HepG2 (cell line): ENCODE data around the gene MTF1.

Experiments
- ARNT2 ChIP-seq: sonication (generic); formaldehyde crosslinking; IDR thresholded peaks from 2 replicates; pipeline ENCODE4 v1.8.0; 2022; ENCODE audit warnings: mild to moderate bottlenecking, low read depth, missing genetic modification reagents, moderate library complexity
- CEBPG ChIP-seq: IDR thresholded peaks from 2 replicates; pipeline ENCODE4 v1.6.1; 2016
- MTF2 ChIP-seq: sonication (generic); formaldehyde crosslinking; IDR thresholded peaks from 2 replicates; pipeline ENCODE4 v1.5.0; 2020; ENCODE audit warnings: missing genetic modification reagents, borderline replicate concordance
- POLR2AphosphoS5 ChIP-seq: IDR thresholded peaks from 2 replicates; pipeline ENCODE4 v1.6.1; 2012; ENCODE audit warnings: low read depth, low read length
- REPIN1 ChIP-seq: sonication (generic); formaldehyde crosslinking; IDR thresholded peaks from 2 replicates; pipeline ENCODE4 v1.8.0; 2022; ENCODE audit warnings: missing genetic modification reagents, low read depth, mild to moderate bottlenecking, borderline replicate concordance
- SP1 ChIP-seq, 2 experiments: fragments of 450-650 bp in 1 of 2; sonication (generic) in 1 of 2; formaldehyde crosslinking in 1 of 2; IDR thresholded peaks; 2 replicates each; pipeline versions ENCODE4 v1.4.0 to v1.6.1; 2016 to 2020; ENCODE audit warnings: missing genetic modification reagents in 1 of 2
- STAG1 ChIP-seq: sonication (generic); formaldehyde crosslinking; IDR thresholded peaks from 2 replicates; pipeline ENCODE4 v1.4.0; 2020; ENCODE audit warnings: missing genetic modification reagents
- ZNF136 ChIP-seq: sonication (generic); formaldehyde crosslinking; IDR thresholded peaks from 2 replicates; pipeline ENCODE4 v1.8.1; 2022; ENCODE audit warnings: low read depth, mild to moderate bottlenecking, moderate library complexity, missing genetic modification reagents
- ZNF770 ChIP-seq: sonication (generic); formaldehyde crosslinking; IDR thresholded peaks from 2 replicates; pipeline ENCODE4 v1.5.0; 2020; ENCODE audit warnings: mild to moderate bottlenecking, missing genetic modification reagents
- TF ChIP-seq, protein P1 (sequence below): sonication (generic); formaldehyde crosslinking; IDR thresholded peaks from 2 replicates; pipeline ENCODE4 v1.8.0; 2022; ENCODE audit warnings: mild to moderate bottlenecking, missing genetic modification reagents, borderline replicate concordance
- TF ChIP-seq, protein P2 (sequence below): sonication (generic); formaldehyde crosslinking; IDR thresholded peaks from 2 replicates; pipeline ENCODE4 v1.8.1; 2023; ENCODE audit warnings: missing genetic modification reagents, inconsistent platforms, borderline replicate concordance
- TF ChIP-seq, protein P3 (sequence below): sonication (generic); formaldehyde crosslinking; IDR thresholded peaks from 2 replicates; pipeline ENCODE4 v1.8.0; 2022; ENCODE audit warnings: missing genetic modification reagents, mild to moderate bottlenecking, borderline replicate concordance

GRCh38 chr1:37865348-37866120 lies 6.1 kb upstream of the MTF1 start:
- TF ChIP-seq, protein P1, sequence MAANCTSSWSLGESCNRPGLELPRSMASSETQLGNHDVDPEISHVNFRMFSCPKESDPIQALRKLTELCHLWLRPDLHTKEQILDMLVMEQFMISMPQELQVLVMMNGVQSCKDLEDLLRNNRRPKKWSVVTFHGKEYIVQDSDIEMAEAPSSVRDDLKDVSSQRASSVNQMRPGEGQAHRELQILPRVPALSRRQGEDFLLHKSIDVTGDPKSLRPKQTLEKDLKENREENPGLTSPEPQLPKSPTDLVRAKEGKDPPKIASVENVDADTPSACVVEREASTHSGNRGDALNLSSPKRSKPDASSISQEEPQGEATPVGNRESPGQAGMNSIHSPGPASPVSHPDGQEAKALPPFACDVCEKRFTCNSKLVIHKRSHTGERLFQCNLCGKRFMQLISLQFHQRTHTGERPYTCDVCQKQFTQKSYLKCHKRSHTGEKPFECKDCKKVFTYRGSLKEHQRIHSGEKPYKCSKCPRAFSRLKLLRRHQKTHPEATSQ (CRISPR knock-in tag), result no peak
- TF ChIP-seq SP1 (IDR thresholded peaks at IDR 0.05), result no peak
- TF ChIP-seq SP1 (CRISPR knock-in tag; IDR thresholded peaks at IDR 0.05), result no peak
- TF ChIP-seq, protein P2, sequence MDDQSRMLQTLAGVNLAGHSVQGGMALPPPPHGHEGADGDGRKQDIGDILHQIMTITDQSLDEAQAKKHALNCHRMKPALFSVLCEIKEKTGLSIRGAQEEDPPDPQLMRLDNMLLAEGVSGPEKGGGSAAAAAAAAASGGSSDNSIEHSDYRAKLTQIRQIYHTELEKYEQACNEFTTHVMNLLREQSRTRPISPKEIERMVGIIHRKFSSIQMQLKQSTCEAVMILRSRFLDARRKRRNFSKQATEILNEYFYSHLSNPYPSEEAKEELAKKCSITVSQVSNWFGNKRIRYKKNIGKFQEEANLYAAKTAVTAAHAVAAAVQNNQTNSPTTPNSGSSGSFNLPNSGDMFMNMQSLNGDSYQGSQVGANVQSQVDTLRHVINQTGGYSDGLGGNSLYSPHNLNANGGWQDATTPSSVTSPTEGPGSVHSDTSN (CRISPR knock-in tag), result no peak
- no peak for TF ChIP-seq ARNT2
- TF ChIP-seq CEBPG (CRISPR knock-in tag), result no peak
- no peak for TF ChIP-seq POLR2AphosphoS5
- no peak for TF ChIP-seq ZNF770 (CRISPR knock-in tag)
- no peak for TF ChIP-seq REPIN1 (CRISPR knock-in tag)
- no peak for TF ChIP-seq MTF2
- TF ChIP-seq ZNF136 (CRISPR knock-in tag), result no peak
- TF ChIP-seq, protein P3, sequence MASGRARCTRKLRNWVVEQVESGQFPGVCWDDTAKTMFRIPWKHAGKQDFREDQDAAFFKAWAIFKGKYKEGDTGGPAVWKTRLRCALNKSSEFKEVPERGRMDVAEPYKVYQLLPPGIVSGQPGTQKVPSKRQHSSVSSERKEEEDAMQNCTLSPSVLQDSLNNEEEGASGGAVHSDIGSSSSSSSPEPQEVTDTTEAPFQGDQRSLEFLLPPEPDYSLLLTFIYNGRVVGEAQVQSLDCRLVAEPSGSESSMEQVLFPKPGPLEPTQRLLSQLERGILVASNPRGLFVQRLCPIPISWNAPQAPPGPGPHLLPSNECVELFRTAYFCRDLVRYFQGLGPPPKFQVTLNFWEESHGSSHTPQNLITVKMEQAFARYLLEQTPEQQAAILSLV (CRISPR knock-in tag), result no peak
- TF ChIP-seq STAG1 (CRISPR knock-in tag), result no peak
